Measurements from ENCODE around the gene PPAT.

DNA sequence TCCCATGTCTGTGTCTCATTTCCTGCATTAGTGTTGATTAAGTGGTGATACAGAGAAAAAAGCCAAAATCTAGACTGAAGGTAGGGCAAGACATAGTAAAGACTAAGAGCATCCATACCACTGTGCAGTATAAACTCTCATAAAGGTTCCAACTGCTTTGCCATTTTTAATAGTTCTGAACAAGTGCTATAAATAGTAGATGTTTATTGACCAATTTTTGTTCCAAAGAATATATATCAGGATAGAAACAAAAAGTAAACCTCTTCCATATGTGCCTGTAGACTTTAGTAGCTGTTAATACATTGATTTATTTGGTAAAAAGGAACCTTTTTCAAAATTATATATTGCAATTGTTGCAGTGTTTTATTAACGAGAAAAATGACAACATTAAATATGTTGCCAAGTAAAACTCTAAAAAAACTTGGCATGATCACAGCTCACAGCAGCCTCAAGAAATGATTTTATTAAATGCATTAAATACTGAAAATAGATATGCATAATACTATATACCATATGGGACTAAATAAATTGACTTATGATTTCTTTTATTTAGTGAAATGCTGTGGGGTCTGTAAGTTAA lies 25.8 kb downstream of the PPAT start:
- TF ChIP-seq EZH2 (IDR thresholded peaks at IDR 0.05; ENCODE audit: borderline replicate concordance, low read length): no peak
- TF ChIP-seq, protein P1, sequence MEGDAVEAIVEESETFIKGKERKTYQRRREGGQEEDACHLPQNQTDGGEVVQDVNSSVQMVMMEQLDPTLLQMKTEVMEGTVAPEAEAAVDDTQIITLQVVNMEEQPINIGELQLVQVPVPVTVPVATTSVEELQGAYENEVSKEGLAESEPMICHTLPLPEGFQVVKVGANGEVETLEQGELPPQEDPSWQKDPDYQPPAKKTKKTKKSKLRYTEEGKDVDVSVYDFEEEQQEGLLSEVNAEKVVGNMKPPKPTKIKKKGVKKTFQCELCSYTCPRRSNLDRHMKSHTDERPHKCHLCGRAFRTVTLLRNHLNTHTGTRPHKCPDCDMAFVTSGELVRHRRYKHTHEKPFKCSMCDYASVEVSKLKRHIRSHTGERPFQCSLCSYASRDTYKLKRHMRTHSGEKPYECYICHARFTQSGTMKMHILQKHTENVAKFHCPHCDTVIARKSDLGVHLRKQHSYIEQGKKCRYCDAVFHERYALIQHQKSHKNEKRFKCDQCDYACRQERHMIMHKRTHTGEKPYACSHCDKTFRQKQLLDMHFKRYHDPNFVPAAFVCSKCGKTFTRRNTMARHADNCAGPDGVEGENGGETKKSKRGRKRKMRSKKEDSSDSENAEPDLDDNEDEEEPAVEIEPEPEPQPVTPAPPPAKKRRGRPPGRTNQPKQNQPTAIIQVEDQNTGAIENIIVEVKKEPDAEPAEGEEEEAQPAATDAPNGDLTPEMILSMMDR (conservative IDR thresholded peaks at IDR 0.05 in 1 of 2, IDR thresholded peaks at IDR 0.05 in 1 of 2; ENCODE audit: extremely low read depth in 1 of 2, insufficient read depth in 1 of 2, low read depth in 1 of 2, low read length in 2 of 2): no peak

Data from mammary epithelial cell (primary cell).